ENCODE measurements around the gene HPCAL1.

HPCAL1 gene

GRCh38 chr2:10338270-10339188, 35.8 kb downstream of the HPCAL1 start:
- Histone ChIP-seq H3K4me3 (ENCODE audit: low read depth, low read length) (no peak overlapping the region), H3K27ac (ENCODE audit: low read depth, low read length) (no peak overlapping the region), H3K36me3 (ENCODE audit: insufficient read depth, low read length) (peaks cover 9% of the 10 kb centered on the region; the same call in 1 of the 2 replicates), H3K79me2 (ENCODE audit: control insufficient read depth, insufficient read depth, low read length, unreplicated experiment) (peaks cover 75% of the 10 kb centered on the region), H3K4me1 (ENCODE audit: control insufficient read depth, insufficient read depth, low read length, unreplicated experiment) (peaks cover 19% of the 10 kb centered on the region), H3K27me3 (ENCODE audit: insufficient read depth, low read length) (no peaks in the 10 kb centered on the region), H2AFZ (ENCODE audit: low read length, unreplicated experiment) (no peak overlapping the region)

- Histone ChIP-seq H2AFZ (ENCODE audit: low read length, unreplicated experiment) (no peak overlapping the region), H3K79me2 (ENCODE audit: control insufficient read depth, insufficient read depth, low read length, unreplicated experiment) (peaks cover 69% of the 10 kb centered on the region), H3K27ac (ENCODE audit: low read depth, low read length) (no peak overlapping the region), H3K4me3 (ENCODE audit: low read depth, low read length) (no peak overlapping the region), H3K27me3 (ENCODE audit: insufficient read depth, low read length) (no peaks in the 10 kb centered on the region), H3K36me3 (ENCODE audit: insufficient read depth, low read length) (peaks cover 7% of the 10 kb centered on the region; the same call in 1 of the 2 replicates), H3K4me1 (ENCODE audit: control insufficient read depth, insufficient read depth, low read length, unreplicated experiment) (peaks cover 19% of the 10 kb centered on the region)
Measured at GRCh38 chr2:10339647-10340592, 37.2 kb downstream of the HPCAL1 start.

- no peak overlapping the region for H3K27ac ChIP-seq (ENCODE audit: low read depth, low read length)
- no peaks in the 10 kb centered on the region for H3K27me3 ChIP-seq (ENCODE audit: insufficient read depth, low read length)
- H3K36me3 ChIP-seq (ENCODE audit: insufficient read depth, low read length) = peaks cover under 1% of the 10 kb centered on the region; the same call in 1 of the 2 replicates
- no peak overlapping the region for H3K4me3 ChIP-seq (ENCODE audit: low read depth, low read length)
- H3K4me1 ChIP-seq (ENCODE audit: control insufficient read depth, insufficient read depth, low read length, unreplicated experiment) = peaks cover 19% of the 10 kb centered on the region
- H2AFZ ChIP-seq (ENCODE audit: low read length, unreplicated experiment) = no peak overlapping the region
- H3K79me2 ChIP-seq (ENCODE audit: control insufficient read depth, insufficient read depth, low read length, unreplicated experiment) = peaks cover 66% of the 10 kb centered on the region
Measured at GRCh38 chr2:10340593-10340975, 37.9 kb downstream of the HPCAL1 start.

- H3K4me3 ChIP-seq (ENCODE audit: low read depth, low read length) = no peak overlapping the region
- H3K36me3 ChIP-seq (ENCODE audit: insufficient read depth, low read length) = no peaks in the 10 kb centered on the region
- peaks cover 19% of the 10 kb centered on the region for H3K4me1 ChIP-seq (ENCODE audit: control insufficient read depth, insufficient read depth, low read length, unreplicated experiment)
- H2AFZ ChIP-seq (ENCODE audit: low read length, unreplicated experiment) = no peak overlapping the region
- H3K27ac ChIP-seq (ENCODE audit: low read depth, low read length) = no peak overlapping the region
- H3K79me2 ChIP-seq (ENCODE audit: control insufficient read depth, insufficient read depth, low read length, unreplicated experiment) = peaks cover 67% of the 10 kb centered on the region
- no peaks in the 10 kb centered on the region for H3K27me3 ChIP-seq (ENCODE audit: insufficient read depth, low read length)
Measured at GRCh38 chr2:10341193-10341592, 38.5 kb downstream of the HPCAL1 start.

GRCh38 chr2:10342245-10342951, 39.7 kb downstream of the HPCAL1 start:
- Histone ChIP-seq H3K4me1 (ENCODE audit: control insufficient read depth, insufficient read depth, low read length, unreplicated experiment) (peaks cover 24% of the 10 kb centered on the region), H3K27ac (ENCODE audit: low read depth, low read length) (no peak overlapping the region), H2AFZ (ENCODE audit: low read length, unreplicated experiment) (no peak overlapping the region)

GRCh38 chr2:10343191-10343590, 40.5 kb downstream of the HPCAL1 start:
- H3K36me3 ChIP-seq (ENCODE audit: insufficient read depth, low read length) = no peaks in the 10 kb centered on the region
- H3K79me2 ChIP-seq (ENCODE audit: control insufficient read depth, insufficient read depth, low read length, unreplicated experiment) = peaks cover 67% of the 10 kb centered on the region
- H3K27ac ChIP-seq (ENCODE audit: low read depth, low read length) = no peak overlapping the region
- H3K27me3 ChIP-seq (ENCODE audit: insufficient read depth, low read length) = no peaks in the 10 kb centered on the region
- H3K4me1 ChIP-seq (ENCODE audit: control insufficient read depth, insufficient read depth, low read length, unreplicated experiment) = peaks cover 26% of the 10 kb centered on the region
- no peak overlapping the region for H3K4me3 ChIP-seq (ENCODE audit: low read depth, low read length)
- no peak overlapping the region for H2AFZ ChIP-seq (ENCODE audit: low read length, unreplicated experiment)

More at GRCh38 chr2:10342245-10342951, 39.7 kb downstream of the HPCAL1 start:
- H3K79me2 ChIP-seq (ENCODE audit: control insufficient read depth, insufficient read depth, low read length, unreplicated experiment) = peaks cover 68% of the 10 kb centered on the region
- no peak overlapping the region for H3K4me3 ChIP-seq (ENCODE audit: low read depth, low read length)
- no peaks in the 10 kb centered on the region for H3K36me3 ChIP-seq (ENCODE audit: insufficient read depth, low read length)
- H3K27me3 ChIP-seq (ENCODE audit: insufficient read depth, low read length) = no peaks in the 10 kb centered on the region

GRCh38 chr2:10343658-10344057, 41.0 kb downstream of the HPCAL1 start:
- H2AFZ ChIP-seq (ENCODE audit: low read length, unreplicated experiment) = no peak overlapping the region
- peaks cover 26% of the 10 kb centered on the region for H3K4me1 ChIP-seq (ENCODE audit: control insufficient read depth, insufficient read depth, low read length, unreplicated experiment)
- H3K79me2 ChIP-seq (ENCODE audit: control insufficient read depth, insufficient read depth, low read length, unreplicated experiment) = peaks cover 63% of the 10 kb centered on the region
- H3K36me3 ChIP-seq (ENCODE audit: insufficient read depth, low read length) = no peaks in the 10 kb centered on the region
- no peak overlapping the region for H3K4me3 ChIP-seq (ENCODE audit: low read depth, low read length)
- H3K27ac ChIP-seq (ENCODE audit: low read depth, low read length) = no peak overlapping the region
- no peaks in the 10 kb centered on the region for H3K27me3 ChIP-seq (ENCODE audit: insufficient read depth, low read length)

GRCh38 chr2:10344105-10345066, 41.7 kb downstream of the HPCAL1 start:
- no peak overlapping the region for H2AFZ ChIP-seq (ENCODE audit: low read length, unreplicated experiment)
- peaks cover 26% of the 10 kb centered on the region for H3K4me1 ChIP-seq (ENCODE audit: control insufficient read depth, insufficient read depth, low read length, unreplicated experiment)
- H3K27ac ChIP-seq (ENCODE audit: low read depth, low read length) = no peak overlapping the region
- no peaks in the 10 kb centered on the region for H3K27me3 ChIP-seq (ENCODE audit: insufficient read depth, low read length)
- no peaks in the 10 kb centered on the region for H3K36me3 ChIP-seq (ENCODE audit: insufficient read depth, low read length)
- no peak overlapping the region for H3K4me3 ChIP-seq (ENCODE audit: low read depth, low read length)
- H3K79me2 ChIP-seq (ENCODE audit: control insufficient read depth, insufficient read depth, low read length, unreplicated experiment) = peaks cover 65% of the 10 kb centered on the region

GRCh38 chr2:10345126-10345525, 42.4 kb downstream of the HPCAL1 start:
- Histone ChIP-seq H3K4me3 (ENCODE audit: low read depth, low read length) (no peak overlapping the region), H3K27ac (ENCODE audit: low read depth, low read length) (no peak overlapping the region), H3K4me1 (ENCODE audit: control insufficient read depth, insufficient read depth, low read length, unreplicated experiment) (peaks cover 20% of the 10 kb centered on the region), H3K79me2 (ENCODE audit: control insufficient read depth, insufficient read depth, low read length, unreplicated experiment) (peaks cover 58% of the 10 kb centered on the region), H3K36me3 (ENCODE audit: insufficient read depth, low read length) (no peaks in the 10 kb centered on the region), H2AFZ (ENCODE audit: low read length, unreplicated experiment) (no peak overlapping the region), H3K27me3 (ENCODE audit: insufficient read depth, low read length) (no peaks in the 10 kb centered on the region)
